ENCODE data around the gene OPN4.

DNA sequence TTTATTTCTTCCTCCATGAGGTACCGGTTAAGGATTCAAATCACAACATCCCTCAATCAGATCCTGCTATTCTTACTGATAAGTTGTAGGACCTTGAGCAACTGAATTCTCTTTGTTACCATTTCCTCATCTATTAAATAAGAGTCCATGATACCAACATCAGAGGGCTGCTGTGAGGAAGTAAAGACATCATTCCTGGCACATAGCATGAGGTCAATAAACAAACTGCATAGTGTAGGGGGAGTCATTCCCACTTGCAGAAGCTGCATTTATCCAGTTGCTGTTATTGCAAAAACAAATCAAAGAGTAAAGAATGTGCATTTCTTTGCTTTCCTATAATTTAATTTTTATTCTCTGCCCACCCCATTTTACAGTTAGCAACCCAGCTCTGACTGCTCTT lies 50.8 kb downstream of the OPN4 start:
- TF ChIP-seq CTCF (IDR thresholded peaks at IDR 0.05): no peak
- TF ChIP-seq POLR2A (IDR thresholded peaks at IDR 0.05): no peak

Measured in body of pancreas (tissue), 4 donors.